ENCODE results near the gene SLC34A1.

SLC34A1 gene

GRCh38 chr5:177429248-177430040, 45.2 kb downstream of the SLC34A1 start:
- H2BK15ac ChIP-seq (ENCODE audit: low read length), result no peak overlapping the region
- no peak overlapping the region for H2AFZ ChIP-seq (ENCODE audit: low read length)
- no peak overlapping the region for H2BK5ac ChIP-seq (ENCODE audit: low read length)
- no peak overlapping the region for H3K4ac ChIP-seq (ENCODE audit: low read length)
- no peak overlapping the region for H4K8ac ChIP-seq (ENCODE audit: low read depth, low read length)
- H3K9me3 ChIP-seq (replicated peaks in 1 of 2; ENCODE audit: control insufficient read depth in 2 of 2, insufficient read depth in 1 of 2, low read depth in 1 of 2, low read length in 2 of 2), result no peaks in the 10 kb centered on the region
- H3K79me1 ChIP-seq (ENCODE audit: low read depth, low read length), result peaks cover 4% of the 10 kb centered on the region
- WGBS, 2 donors (ENCODE audit: extremely low coverage in 2 of 2, insufficient read length in 2 of 2, insufficient replicate concordance in 1 of 2), result no CpG with 5 or more reads among the region's 6 CpGs
- no peak for DNase-seq (ENCODE audit: low spot score)
- no peak overlapping the region for H3K27ac ChIP-seq (replicated peaks; ENCODE audit: low read length)
- H3K4me1 ChIP-seq (ENCODE audit: control insufficient read depth in 2 of 2, insufficient read depth in 1 of 2, low read depth in 1 of 2, low read length in 2 of 2), result peaks cover 15 to 16% of the 10 kb centered on the region in 2 donors
- H3K36me3 ChIP-seq (replicated peaks in 1 of 2; ENCODE audit: control insufficient read depth in 2 of 2, insufficient read depth in 2 of 2, low read length in 2 of 2), result peaks cover 26 to 48% of the 10 kb centered on the region in 2 donors
- H4K91ac ChIP-seq (ENCODE audit: low read depth, low read length, poor library complexity), result no peak overlapping the region
- no peak overlapping the region for H2BK12ac ChIP-seq (ENCODE audit: low read length)
- no peak overlapping the region for H2BK120ac ChIP-seq (ENCODE audit: low read depth, low read length)
- H3K18ac ChIP-seq (ENCODE audit: low read length), result no peak overlapping the region
- no peak overlapping the region for H3K4me2 ChIP-seq (ENCODE audit: insufficient read depth, low read length, poor library complexity, severe bottlenecking)
- H3K9ac ChIP-seq (ENCODE audit: low read depth, low read length, poor library complexity), result no peak overlapping the region
- H3K23ac ChIP-seq (ENCODE audit: low read depth, low read length, poor library complexity), result no peak overlapping the region
- H3K4me3 ChIP-seq (ENCODE audit: low read length in 2 of 2), result no peak overlapping the region
- no peak overlapping the region for H3K14ac ChIP-seq (ENCODE audit: low read length)
- no peaks in the 10 kb centered on the region for H3K27me3 ChIP-seq (ENCODE audit: control insufficient read depth in 3 of 3, insufficient read depth in 3 of 3, low read depth in 1 of 3, low read length in 3 of 3)
- no peak overlapping the region for H2AK5ac ChIP-seq (ENCODE audit: low read depth, low read length)

- Histone ChIP-seq H3K9me3 (replicated peaks in 1 of 2; ENCODE audit: control insufficient read depth in 2 of 2, insufficient read depth in 1 of 2, low read depth in 1 of 2, low read length in 2 of 2) (no peaks in the 10 kb centered on the region), H3K23ac (ENCODE audit: low read depth, low read length, poor library complexity) (peak overlapping the region; percentile 37), H3K27me3 (ENCODE audit: control insufficient read depth in 3 of 3, insufficient read depth in 3 of 3, low read depth in 1 of 3, low read length in 3 of 3) (no peaks in the 10 kb centered on the region), H2BK12ac (ENCODE audit: low read length) (peak overlapping the region; percentile 14), H3K4me2 (ENCODE audit: insufficient read depth, low read length, poor library complexity, severe bottlenecking) (no peak overlapping the region), H3K27ac (replicated peaks; ENCODE audit: low read length) (no peak overlapping the region), H3K14ac (ENCODE audit: low read length) (no peak overlapping the region), H3K79me1 (ENCODE audit: low read depth, low read length) (peaks cover 4% of the 10 kb centered on the region), H3K4me3 (ENCODE audit: low read length in 2 of 2) (no peak overlapping the region), H3K18ac (ENCODE audit: low read length) (no peak overlapping the region), H4K8ac (ENCODE audit: low read depth, low read length) (no peak overlapping the region), H3K4ac (ENCODE audit: low read length) (no peak overlapping the region), H3K9ac (ENCODE audit: low read depth, low read length, poor library complexity) (no peak overlapping the region), H2AFZ (ENCODE audit: low read length) (no peak overlapping the region), H3K4me1 (ENCODE audit: control insufficient read depth in 2 of 2, insufficient read depth in 1 of 2, low read depth in 1 of 2, low read length in 2 of 2) (peaks cover 14 to 16% of the 10 kb centered on the region in 2 donors), H2BK5ac (ENCODE audit: low read length) (no peak overlapping the region), H3K36me3 (replicated peaks in 1 of 2; ENCODE audit: control insufficient read depth in 2 of 2, insufficient read depth in 2 of 2, low read length in 2 of 2) (peaks cover 32 to 57% of the 10 kb centered on the region in 2 donors), H2BK15ac (ENCODE audit: low read length) (no peak overlapping the region), H2AK5ac (ENCODE audit: low read depth, low read length) (no peak overlapping the region), H2BK120ac (ENCODE audit: low read depth, low read length) (no peak overlapping the region), H4K91ac (ENCODE audit: low read depth, low read length, poor library complexity) (no peak overlapping the region)
- whole genome bisulfite sequencing, 2 donors (ENCODE audit: extremely low coverage in 2 of 2, insufficient read length in 2 of 2, insufficient replicate concordance in 1 of 2), result no CpG with 5 or more reads among the region's 26 CpGs
- DNase-seq (ENCODE audit: low spot score), result no peak
Observed at GRCh38 chr5:177430140-177430951, 46.1 kb downstream of the SLC34A1 start.

GRCh38 chr5:177430972-177431316, 46.7 kb downstream of the SLC34A1 start:
- peaks cover 34 to 63% of the 10 kb centered on the region in 2 donors for H3K36me3 ChIP-seq (replicated peaks in 1 of 2; ENCODE audit: control insufficient read depth in 2 of 2, insufficient read depth in 2 of 2, low read length in 2 of 2)

More at GRCh38 chr5:177430972-177431316, 46.7 kb downstream of the SLC34A1 start:
- no peak overlapping the region for H3K4me2 ChIP-seq (ENCODE audit: insufficient read depth, low read length, poor library complexity, severe bottlenecking)
- no peak overlapping the region for H3K23ac ChIP-seq (ENCODE audit: low read depth, low read length, poor library complexity)
- H3K9me3 ChIP-seq (replicated peaks in 1 of 2; ENCODE audit: control insufficient read depth in 2 of 2, insufficient read depth in 1 of 2, low read depth in 1 of 2, low read length in 2 of 2), result no peaks in the 10 kb centered on the region
- no peak overlapping the region for H2BK12ac ChIP-seq (ENCODE audit: low read length)
- no peak overlapping the region for H3K14ac ChIP-seq (ENCODE audit: low read length)
- DNase-seq (ENCODE audit: low spot score), result no peak
- no peak overlapping the region for H2AFZ ChIP-seq (ENCODE audit: low read length)
- no peak overlapping the region for H4K91ac ChIP-seq (ENCODE audit: low read depth, low read length, poor library complexity)
- H3K18ac ChIP-seq (ENCODE audit: low read length), result no peak overlapping the region
- H2AK5ac ChIP-seq (ENCODE audit: low read depth, low read length), result no peak overlapping the region
- H2BK5ac ChIP-seq (ENCODE audit: low read length), result no peak overlapping the region
- no peak overlapping the region for H4K8ac ChIP-seq (ENCODE audit: low read depth, low read length)
- no peak overlapping the region for H3K9ac ChIP-seq (ENCODE audit: low read depth, low read length, poor library complexity)
- H3K27ac ChIP-seq (replicated peaks; ENCODE audit: low read length), result no peak overlapping the region
- H3K4me3 ChIP-seq (ENCODE audit: low read length in 2 of 2), result no peak overlapping the region
- no peak overlapping the region for H2BK15ac ChIP-seq (ENCODE audit: low read length)
- no peak overlapping the region for H3K4ac ChIP-seq (ENCODE audit: low read length)
- no CpG with 5 or more reads among the region's 7 CpGs for WGBS, 2 donors (ENCODE audit: extremely low coverage in 2 of 2, insufficient read length in 2 of 2, insufficient replicate concordance in 1 of 2)
- peaks cover 6% of the 10 kb centered on the region for H3K79me1 ChIP-seq (ENCODE audit: low read depth, low read length)
- no peaks in the 10 kb centered on the region for H3K27me3 ChIP-seq (ENCODE audit: control insufficient read depth in 3 of 3, insufficient read depth in 3 of 3, low read depth in 1 of 3, low read length in 3 of 3)
- H2BK120ac ChIP-seq (ENCODE audit: low read depth, low read length), result no peak overlapping the region
- peaks cover 11 to 12% of the 10 kb centered on the region in 2 donors for H3K4me1 ChIP-seq (ENCODE audit: control insufficient read depth in 2 of 2, insufficient read depth in 1 of 2, low read depth in 1 of 2, low read length in 2 of 2)

All from neuronal stem cell (in vitro differentiated cells).